HTR-8/SVneo (cell line): ENCODE results near the gene FHIT.

Experiments
- DNase-seq: peaks from one replicate; pipeline ENCODE4 v3.0.0; 2011; ENCODE audit warnings: low spot score, mixed read lengths; ENCODE audit not compliant: insufficient read length
- FAIRE-seq: peaks from 2 replicates; lab custom pipeline; 2011; peaks lifted over from hg19 to GRCh38; lab: Jason Lieb, UNC

The FHIT gene

GRCh38 chr3:60610441-60611112 lies 640.7 kb downstream of the FHIT start:
- FAIRE-seq (no peak), DNase-seq (no peak)

GRCh38 chr3:60609446-60609845 lies 641.8 kb downstream of the FHIT start:
- FAIRE-seq: no peak
- DNase-seq: no peak

DNA sequence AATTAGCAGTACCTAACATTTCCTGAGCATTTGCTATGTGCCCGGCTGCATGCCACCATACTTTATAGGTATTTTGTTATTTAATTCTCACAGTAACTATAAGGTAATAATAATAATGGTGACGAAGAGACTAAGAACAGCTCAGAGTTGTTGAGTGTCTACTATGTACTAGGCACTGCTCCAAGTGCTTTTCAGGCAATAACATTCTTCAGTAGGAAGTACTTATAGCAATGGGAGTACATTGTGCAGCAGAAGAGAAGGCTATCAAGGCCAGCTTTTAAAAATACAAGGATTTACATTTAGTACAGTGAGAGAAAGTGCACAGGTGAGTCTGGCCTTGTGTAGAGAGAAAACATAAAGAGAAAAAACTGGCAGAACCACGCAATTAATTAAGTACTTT lies 647.4 kb downstream of the FHIT start:
- DNase-seq (no peak), FAIRE-seq (no peak)

DNA sequence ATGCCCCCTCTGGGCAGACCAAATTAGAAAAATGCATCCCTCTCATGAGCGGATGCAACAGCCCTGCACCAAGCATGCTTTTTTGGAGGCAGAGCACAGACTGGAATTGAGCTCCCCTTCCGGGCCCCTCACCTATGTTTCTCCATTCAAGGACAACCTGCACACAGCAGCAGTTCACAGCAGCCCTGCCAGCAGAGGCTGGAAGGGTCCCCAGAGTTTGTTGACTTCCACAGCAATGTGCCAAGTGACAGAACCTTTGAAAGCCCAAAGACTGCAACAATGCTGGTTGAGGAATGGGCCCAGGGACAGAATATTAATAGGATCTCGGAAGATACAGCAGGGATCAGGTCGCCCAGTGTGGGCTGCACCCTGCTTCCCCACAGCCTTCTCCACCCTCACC lies 650.4 kb downstream of the FHIT start:
- no peak for DNase-seq
- FAIRE-seq: no peak

DNA sequence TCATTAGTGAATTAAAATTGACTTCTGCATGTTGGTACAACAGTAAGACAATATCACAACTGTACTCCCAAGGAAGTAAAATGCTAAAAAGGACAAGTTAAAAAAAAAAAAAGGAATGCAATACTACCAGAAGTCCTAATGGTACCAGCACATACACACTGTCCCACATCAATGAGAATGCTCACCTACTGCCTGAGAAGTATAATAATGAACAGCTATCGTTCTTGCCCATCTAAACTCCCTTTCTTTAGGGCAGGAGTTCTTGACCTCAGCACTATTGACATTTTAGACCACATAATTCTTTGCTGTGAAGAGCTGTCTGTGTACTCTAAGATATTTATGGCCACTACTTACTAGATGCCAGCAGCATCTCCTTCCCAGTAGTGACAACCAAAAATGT lies 651.7 kb downstream of the FHIT start:
- DNase-seq (no peak), FAIRE-seq (no peak)

GRCh38 chr3:60598671-60599070 lies 652.6 kb downstream of the FHIT start:
- DNase-seq (no peak), FAIRE-seq (no peak)

DNA sequence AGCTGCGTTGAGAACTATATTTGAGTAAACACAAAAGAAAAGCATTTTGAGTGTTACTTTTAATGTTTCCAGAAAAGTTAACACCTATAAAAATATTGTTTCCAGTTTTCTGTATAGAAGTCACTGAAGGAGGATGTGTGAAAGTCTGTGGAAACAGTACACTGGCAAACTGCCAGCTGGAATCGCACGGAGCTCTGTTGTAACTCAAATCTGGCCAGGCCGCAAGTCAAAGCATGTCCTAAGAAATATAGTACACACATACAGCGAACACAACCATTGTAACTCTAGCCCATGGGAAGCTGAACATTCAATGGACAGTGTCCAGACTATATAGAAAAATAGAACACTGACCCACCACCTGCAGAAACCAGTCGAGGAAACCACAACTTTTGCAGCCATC lies 657.2 kb downstream of the FHIT start:
- DNase-seq: no peak
- no peak for FAIRE-seq

GRCh38 chr3:60591267-60591666 lies 660.0 kb downstream of the FHIT start:
- FAIRE-seq (no peak), DNase-seq (no peak)

- DNase-seq: no peak
- no peak for FAIRE-seq
Observed at GRCh38 chr3:60588806-60589205, 662.4 kb downstream of the FHIT start.

GRCh38 chr3:60585918-60586317 lies 665.3 kb downstream of the FHIT start:
- DNase-seq (no peak), FAIRE-seq (no peak)

GRCh38 chr3:60584250-60584649 lies 667.0 kb downstream of the FHIT start:
- no peak for FAIRE-seq

DNA sequence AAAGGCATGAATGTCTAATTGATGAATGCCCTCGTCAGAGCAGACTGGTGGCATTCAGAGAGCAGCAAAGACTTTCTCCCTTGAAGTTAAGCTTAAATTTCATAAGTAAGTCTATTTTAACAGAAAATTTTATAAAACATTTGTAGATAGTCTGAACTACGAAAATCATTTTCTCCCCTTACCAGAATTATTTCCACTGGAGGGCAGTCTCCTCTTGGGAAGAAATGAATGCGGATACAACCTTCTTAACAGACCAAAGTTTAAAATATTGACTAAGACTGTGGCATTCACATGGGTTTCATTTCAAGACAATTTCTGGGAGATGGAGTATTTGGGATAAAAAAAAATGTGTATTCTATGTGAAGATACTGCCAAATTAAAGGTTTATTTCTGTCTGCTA lies 669.0 kb downstream of the FHIT start:
- FAIRE-seq (no peak), DNase-seq (no peak)

More at GRCh38 chr3:60584250-60584649, 667.0 kb downstream of the FHIT start:
- DNase-seq: no peak

- FAIRE-seq (no peak), DNase-seq (no peak)
Observed at GRCh38 chr3:60580809-60581208, 670.4 kb downstream of the FHIT start.

GRCh38 chr3:60579734-60580133 lies 671.5 kb downstream of the FHIT start:
- FAIRE-seq (no peak), DNase-seq (no peak)

GRCh38 chr3:60578936-60579335 lies 672.3 kb downstream of the FHIT start:
- DNase-seq (no peak), FAIRE-seq (no peak)

DNA sequence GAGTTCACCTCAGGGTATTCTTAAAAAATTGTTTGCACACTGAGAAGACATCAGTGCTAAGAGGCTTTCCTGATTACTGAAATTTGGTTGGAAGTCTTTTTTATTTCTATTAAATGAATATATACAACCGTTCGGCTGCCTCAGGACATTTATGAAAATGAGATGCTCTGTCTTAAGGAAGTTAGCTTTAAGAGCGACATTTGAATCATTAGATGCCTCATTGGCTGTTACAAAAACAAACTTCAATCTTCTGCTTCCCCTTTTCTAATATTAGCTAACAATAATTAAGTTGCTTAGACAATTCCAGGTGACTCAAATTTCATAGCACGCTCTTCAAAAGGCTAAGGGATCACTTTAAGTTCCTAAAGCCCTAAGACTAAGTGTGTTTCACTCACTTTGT lies 673.7 kb downstream of the FHIT start:
- DNase-seq: no peak
- FAIRE-seq: no peak

- no peak for FAIRE-seq
- no peak for DNase-seq
Observed at GRCh38 chr3:60575718-60576272, 675.5 kb downstream of the FHIT start.

GRCh38 chr3:60574046-60574769 lies 677.0 kb downstream of the FHIT start:
- FAIRE-seq (no peak), DNase-seq (no peak)

GRCh38 chr3:60573494-60573893 lies 677.8 kb downstream of the FHIT start:
- DNase-seq (no peak), FAIRE-seq (no peak)

DNA sequence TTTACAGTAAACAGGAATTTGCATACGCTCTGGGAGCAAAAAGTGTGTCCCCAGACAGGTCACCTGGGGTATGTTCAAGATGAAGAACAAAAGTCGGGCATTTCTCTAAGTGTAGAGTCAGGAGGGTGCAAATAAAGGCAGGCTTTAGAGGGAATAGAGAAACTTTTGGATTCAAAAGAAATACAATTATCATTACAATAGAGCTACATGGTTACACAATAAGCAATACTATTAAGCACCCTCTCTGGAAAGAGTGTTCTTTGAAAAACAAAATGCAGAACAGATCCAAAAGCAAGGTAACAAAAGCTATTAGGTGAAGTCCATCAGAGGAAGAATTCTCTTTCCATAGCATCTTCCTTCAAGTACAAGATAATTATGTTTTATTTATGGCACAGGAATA lies 679.7 kb downstream of the FHIT start:
- DNase-seq: no peak
- no peak for FAIRE-seq

GRCh38 chr3:60557122-60557521 lies 694.1 kb downstream of the FHIT start:
- DNase-seq (no peak), FAIRE-seq (no peak)
